PC-3 (cell line): ENCODE measurements around the gene EIF2A.

Source experiments
- CTCF ChIP-seq: fragments of 300-600 bp; sonication (generic); conservative IDR thresholded peaks from 2 replicates; pipeline ENCODE4 v1.5.1; 2017; ENCODE audit warnings: antibody characterized with exemption, low read depth, mild to moderate bottlenecking, low read length
- EZH2 ChIP-seq: fragments of 300-600 bp; sonication (generic); IDR thresholded peaks from one replicate; pipeline ENCODE4 v1.6.1; 2017; ENCODE audit warnings: antibody characterized with exemption, mild to moderate bottlenecking, low read length; ENCODE audit not compliant: unreplicated experiment
- EZH2phosphoT487 ChIP-seq: fragments of 300-600 bp; sonication (generic); IDR thresholded peaks from 2 replicates; pipeline ENCODE4 v1.6.1; 2018; ENCODE audit warnings: mild to moderate bottlenecking, antibody characterized with exemption, low read length, borderline replicate concordance

- TF ChIP-seq CTCF (no peak), EZH2phosphoT487 (no peak), EZH2 (no peak)
Observed at GRCh38 chr3:150589759-150590158, 43.2 kb downstream of the EIF2A start.
